Activated naive CD4-positive, alpha-beta T cell treated with anti-CD3 and anti-CD28 coated beads, Interleukin-2, amount 50 U/mL, for 24 hours (primary cell): Measurements from ENCODE around the gene CCDC6.

Source experiments
- H3K27ac Mint-ChIP-seq: one replicate; pipeline ENCODE4 v1.8.0; 2021; ENCODE audit warnings: mild to moderate bottlenecking, mixed read lengths
- H3K27me3 Mint-ChIP-seq: one replicate; pipeline ENCODE4 v1.8.0; 2021; ENCODE audit warnings: mixed read lengths
- H3K36me3 Mint-ChIP-seq: one replicate; pipeline ENCODE4 v1.8.0; 2021; ENCODE audit warnings: mixed read lengths
- H3K4me1 Mint-ChIP-seq: one replicate; pipeline ENCODE4 v1.8.0; 2021; ENCODE audit warnings: mixed read lengths
- H3K4me3 Mint-ChIP-seq: one replicate; pipeline ENCODE4 v1.8.0; 2021; ENCODE audit warnings: mild to moderate bottlenecking, mixed read lengths
- H3K9me3 Mint-ChIP-seq: one replicate; pipeline ENCODE4 v1.8.0; 2021; ENCODE audit warnings: mixed read lengths

The CCDC6 gene

DNA sequence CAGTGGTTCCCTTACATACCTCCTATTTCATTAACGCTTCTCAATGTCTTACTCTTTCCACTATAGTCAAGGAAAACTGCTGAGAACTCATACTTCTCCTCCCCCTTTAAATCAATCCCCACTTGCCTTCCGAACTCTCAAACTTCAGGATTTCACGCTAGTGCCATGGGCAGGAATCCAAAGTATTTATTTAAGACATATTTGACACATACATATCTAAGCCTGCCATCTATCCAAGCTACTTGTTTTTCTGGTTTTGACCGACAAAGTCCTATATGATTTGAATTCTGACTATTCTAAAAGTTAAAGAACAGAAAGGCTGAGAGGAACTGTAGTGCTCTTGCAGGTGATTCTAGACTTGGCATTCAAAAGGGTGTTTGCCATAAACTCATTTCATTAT is 51.8 kb downstream of the CCDC6 start:
- H3K4me3 Mint-ChIP-seq = no peak overlapping the region
- no peak overlapping the region for H3K27ac Mint-ChIP-seq
- peaks cover 58% of the 10 kb centered on the region for H3K4me1 Mint-ChIP-seq
- H3K9me3 Mint-ChIP-seq = no peaks in the 10 kb centered on the region
- no peaks in the 10 kb centered on the region for H3K27me3 Mint-ChIP-seq
- H3K36me3 Mint-ChIP-seq = peaks cover 22% of the 10 kb centered on the region

DNA sequence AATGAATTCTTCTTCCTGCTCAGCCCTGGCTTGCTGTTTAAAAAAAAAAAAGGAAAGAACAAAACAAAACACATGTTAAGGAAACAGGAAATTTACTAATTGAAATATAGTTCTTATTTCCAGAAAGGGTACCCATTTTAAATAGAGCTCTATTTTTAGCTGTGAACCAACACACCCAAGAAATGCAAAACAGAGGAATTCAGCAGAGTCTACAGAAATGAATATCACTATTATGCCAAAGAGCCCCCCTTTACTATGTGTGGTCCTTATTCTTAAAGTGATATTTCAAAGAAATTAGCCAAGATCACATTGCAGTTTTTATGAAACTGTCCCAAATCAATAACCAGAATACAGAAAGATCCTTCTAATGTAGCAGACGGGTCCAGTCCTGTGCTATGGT is 53.7 kb downstream of the CCDC6 start:
- Mint-ChIP-seq H3K27me3 (no peaks in the 10 kb centered on the region), H3K4me3 (no peak overlapping the region), H3K36me3 (peaks cover 21% of the 10 kb centered on the region), H3K4me1 (peaks cover 45% of the 10 kb centered on the region), H3K27ac (peak overlapping the region; percentile 33), H3K9me3 (no peaks in the 10 kb centered on the region)

DNA sequence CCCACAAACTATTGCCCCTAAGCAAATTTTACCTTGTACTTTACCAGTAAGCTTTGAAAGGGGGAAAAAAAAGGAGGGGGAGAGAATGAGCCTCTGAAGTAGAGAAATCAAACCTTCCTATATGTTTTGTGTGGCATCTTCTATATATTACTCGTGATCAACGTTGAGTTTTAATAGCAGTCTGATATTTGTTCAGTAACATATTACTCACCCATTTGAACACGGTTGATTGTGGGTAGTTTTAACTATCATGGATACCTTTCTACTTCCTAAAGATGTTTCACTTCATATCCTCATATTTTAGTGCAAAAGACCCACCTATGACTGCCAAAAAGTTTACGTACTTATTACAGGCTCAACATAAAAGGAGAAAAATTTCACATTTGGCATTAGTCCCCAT is 54.5 kb downstream of the CCDC6 start:
- Mint-ChIP-seq H3K27ac (no peak overlapping the region), H3K4me1 (peaks cover 40% of the 10 kb centered on the region), H3K9me3 (no peaks in the 10 kb centered on the region), H3K36me3 (peaks cover 24% of the 10 kb centered on the region), H3K27me3 (no peaks in the 10 kb centered on the region), H3K4me3 (no peak overlapping the region)

DNA sequence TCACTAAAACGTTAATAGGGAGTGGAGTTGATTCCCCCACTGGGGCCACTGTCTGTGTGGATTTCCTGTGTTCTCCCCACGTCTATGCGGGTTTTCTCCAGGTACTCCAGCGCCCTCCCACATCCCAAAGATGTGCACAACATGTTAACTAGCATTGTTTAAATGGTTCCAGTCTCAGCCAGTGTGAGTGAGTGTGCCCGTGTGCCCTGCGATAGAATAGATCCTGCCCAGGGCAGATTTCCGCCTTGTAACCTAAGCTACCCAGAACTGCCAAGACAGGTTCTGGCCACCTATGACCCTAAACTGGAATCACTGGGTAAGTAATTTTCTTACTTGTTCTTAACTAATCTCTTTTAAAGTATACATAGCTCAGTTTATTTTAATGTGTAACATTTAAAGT is 58.5 kb downstream of the CCDC6 start:
- Mint-ChIP-seq H3K27ac (no peak overlapping the region), H3K36me3 (peaks cover 35% of the 10 kb centered on the region)

DNA sequence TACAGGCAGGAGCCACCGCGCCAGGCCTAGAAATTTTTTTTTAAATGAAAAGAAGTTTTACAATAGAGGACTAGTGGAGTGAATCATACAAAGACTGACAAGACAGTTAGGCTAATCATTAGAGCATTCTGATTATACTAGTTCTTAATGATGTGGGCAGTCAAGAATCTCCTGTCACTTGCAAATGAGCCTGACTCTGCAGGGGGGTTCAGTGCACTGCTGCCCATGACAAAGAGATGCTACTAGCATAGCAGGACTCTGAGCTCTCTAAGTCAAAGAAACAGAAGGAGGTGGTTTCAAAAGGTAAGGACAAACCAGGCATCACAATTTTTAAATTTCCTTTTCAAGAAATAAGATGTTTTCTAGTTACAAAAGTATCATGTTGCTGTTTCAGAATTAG is 59.0 kb downstream of the CCDC6 start:
- Mint-ChIP-seq H3K4me1 (peaks cover 4% of the 10 kb centered on the region), H3K27ac (no peak overlapping the region), H3K36me3 (peaks cover 33% of the 10 kb centered on the region), H3K4me3 (no peak overlapping the region), H3K27me3 (no peaks in the 10 kb centered on the region), H3K9me3 (no peaks in the 10 kb centered on the region)

More for the DNA sequence above, 58.5 kb downstream of the CCDC6 start:
- Mint-ChIP-seq H3K4me3 (no peak overlapping the region), H3K9me3 (no peaks in the 10 kb centered on the region), H3K4me1 (peaks cover 10% of the 10 kb centered on the region), H3K27me3 (no peaks in the 10 kb centered on the region)

DNA sequence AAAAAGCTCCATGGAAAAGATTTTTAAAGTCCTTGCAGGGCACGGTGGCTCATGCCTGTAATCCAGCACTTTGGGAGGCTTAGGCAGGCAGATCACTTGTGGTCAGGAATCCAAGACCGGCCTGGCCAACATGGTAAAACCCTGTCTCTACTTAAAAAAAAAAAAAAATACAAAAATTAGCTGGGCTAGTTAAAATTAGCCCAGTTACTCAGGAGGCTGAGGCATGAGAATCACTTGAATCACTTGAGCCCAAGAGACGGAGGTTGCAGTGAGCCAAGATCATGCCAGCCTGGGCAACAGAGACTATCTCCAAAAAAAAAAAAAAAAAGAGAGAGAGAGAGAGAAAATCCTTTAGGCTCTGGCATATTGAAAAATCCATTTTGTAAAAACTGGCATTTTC is 61.9 kb downstream of the CCDC6 start:
- Mint-ChIP-seq H3K27me3 (no peaks in the 10 kb centered on the region), H3K4me3 (no peak overlapping the region), H3K36me3 (peaks cover 32% of the 10 kb centered on the region), H3K9me3 (no peaks in the 10 kb centered on the region), H3K4me1 (peaks cover 11% of the 10 kb centered on the region), H3K27ac (no peak overlapping the region)

DNA sequence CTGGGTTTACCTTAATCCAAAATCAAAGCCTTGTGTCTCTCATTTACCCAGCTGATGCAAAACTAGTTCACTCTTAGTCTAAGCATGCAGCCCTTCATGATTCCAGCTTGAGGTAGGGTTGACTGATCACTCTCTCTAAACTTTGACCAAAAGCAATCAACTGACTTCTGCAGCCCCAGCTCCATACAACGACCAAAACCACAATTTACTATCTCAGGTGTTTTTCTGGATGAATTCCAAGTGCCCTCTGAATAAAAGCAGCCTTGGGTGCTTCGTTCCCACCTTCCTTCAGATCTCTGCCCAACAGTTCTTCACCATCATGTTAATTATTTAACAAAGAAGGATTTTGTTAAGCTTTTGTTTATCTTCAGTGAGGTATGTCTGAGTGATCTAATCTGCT is 62.6 kb downstream of the CCDC6 start:
- Mint-ChIP-seq H3K4me3 (no peak overlapping the region), H3K9me3 (no peaks in the 10 kb centered on the region), H3K36me3 (peaks cover 32% of the 10 kb centered on the region), H3K27me3 (no peaks in the 10 kb centered on the region), H3K27ac (no peak overlapping the region), H3K4me1 (peaks cover 17% of the 10 kb centered on the region)

DNA sequence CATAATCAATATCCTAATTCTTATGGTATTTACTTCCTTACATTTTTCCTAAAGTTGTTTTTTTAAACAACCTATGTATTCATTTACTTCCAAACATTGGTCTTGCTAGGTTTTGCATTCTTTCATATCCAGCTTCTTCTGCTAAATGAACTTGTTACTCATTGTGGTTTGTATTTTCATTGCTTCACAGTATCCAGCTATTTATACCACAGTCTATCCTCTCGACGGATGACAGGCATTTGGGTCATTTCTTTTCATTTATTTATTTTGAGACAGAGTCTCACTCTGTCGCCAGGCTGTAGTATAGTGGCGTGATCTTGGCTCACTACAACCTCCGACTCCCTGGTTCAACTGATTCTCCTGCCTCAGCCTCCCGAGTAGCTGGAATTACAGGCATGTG is 66.8 kb downstream of the CCDC6 start:
- Mint-ChIP-seq H3K4me1 (peaks cover 41% of the 10 kb centered on the region), H3K36me3 (peaks cover 31% of the 10 kb centered on the region), H3K27me3 (no peaks in the 10 kb centered on the region), H3K4me3 (no peak overlapping the region), H3K9me3 (no peaks in the 10 kb centered on the region), H3K27ac (no peak overlapping the region)

DNA sequence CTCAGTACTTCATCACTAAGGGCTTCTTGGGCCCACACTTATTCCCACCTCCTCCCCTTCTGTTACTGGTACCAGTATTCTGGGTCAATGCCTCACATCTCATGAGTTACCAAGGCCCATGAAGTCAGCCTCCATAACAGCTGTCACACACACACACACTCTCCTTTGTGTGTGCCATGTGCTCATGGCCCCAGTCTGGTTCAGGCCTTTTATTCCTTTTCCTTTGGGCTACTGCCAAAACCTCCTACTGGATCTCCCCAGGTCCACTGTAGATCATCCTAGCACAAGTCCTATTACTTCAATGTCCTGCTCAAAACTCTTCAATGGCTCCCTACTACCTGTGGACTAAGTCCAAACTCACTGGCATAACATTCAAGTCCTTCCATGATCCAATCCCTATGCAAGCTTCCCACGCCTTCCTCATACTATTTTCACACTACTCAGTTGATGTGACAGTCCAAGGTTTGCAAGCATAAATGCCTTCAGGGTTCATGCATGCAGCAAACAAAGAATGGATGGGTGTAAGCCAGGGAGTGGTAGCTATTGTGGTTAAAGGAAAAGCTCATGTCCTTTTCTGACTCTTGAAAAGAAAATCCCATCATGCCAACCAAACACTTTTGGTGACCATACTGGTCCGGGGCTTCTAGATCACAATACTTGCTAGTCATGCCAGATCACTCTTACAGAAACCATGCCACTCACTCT is 68.1 kb downstream of the CCDC6 start:
- Mint-ChIP-seq H3K36me3 (peaks cover 23% of the 10 kb centered on the region), H3K27ac (peak overlapping the region; percentile 66)

DNA sequence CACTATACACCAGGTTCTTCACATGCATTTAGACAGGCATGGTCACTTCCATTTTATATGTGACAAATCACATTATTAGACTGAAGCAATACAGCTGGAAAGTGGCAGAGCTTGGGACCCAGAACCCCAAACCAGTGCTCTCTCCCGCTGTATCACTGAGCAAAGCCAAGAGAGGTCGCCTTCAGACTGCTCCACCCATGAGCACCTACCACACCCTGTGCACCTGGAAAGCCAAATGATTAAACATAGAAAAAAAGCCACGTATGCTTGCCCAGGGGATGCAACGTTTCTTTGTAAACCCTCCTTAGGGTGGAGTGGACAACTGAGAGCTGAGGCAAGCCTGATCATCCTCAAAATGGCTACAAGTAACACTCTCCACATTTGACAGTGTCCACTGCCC is 72.5 kb downstream of the CCDC6 start:
- Mint-ChIP-seq H3K27me3 (no peaks in the 10 kb centered on the region), H3K4me3 (no peak overlapping the region), H3K9me3 (no peaks in the 10 kb centered on the region), H3K27ac (no peak overlapping the region), H3K36me3 (peaks cover 21% of the 10 kb centered on the region), H3K4me1 (peaks cover 46% of the 10 kb centered on the region)

More for the DNA sequence above, 68.1 kb downstream of the CCDC6 start:
- no peaks in the 10 kb centered on the region for H3K9me3 Mint-ChIP-seq
- peaks cover 48% of the 10 kb centered on the region for H3K4me1 Mint-ChIP-seq
- no peak overlapping the region for H3K4me3 Mint-ChIP-seq
- no peaks in the 10 kb centered on the region for H3K27me3 Mint-ChIP-seq

DNA sequence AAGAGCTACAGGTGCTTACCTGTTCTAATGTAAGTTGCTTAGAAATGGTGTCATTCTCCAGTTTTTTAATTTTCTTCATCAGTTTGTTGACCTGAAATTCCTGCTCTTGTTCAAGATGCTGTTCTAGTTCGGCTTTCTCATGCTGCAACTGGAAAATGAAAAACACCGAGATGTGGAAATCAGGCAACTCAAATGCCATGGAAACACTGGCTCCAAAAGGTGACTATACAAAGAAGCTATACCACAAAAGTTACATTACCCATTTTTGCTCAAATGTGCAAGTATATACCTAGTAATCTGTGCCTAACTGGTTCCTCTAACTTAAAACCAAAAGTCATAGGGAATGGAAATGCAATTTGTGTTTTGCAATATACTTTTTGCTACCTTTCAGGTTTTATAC is 73.8 kb downstream of the CCDC6 start:
- peaks cover 35% of the 10 kb centered on the region for H3K4me1 Mint-ChIP-seq
- H3K27ac Mint-ChIP-seq = no peak overlapping the region
- peaks cover 14% of the 10 kb centered on the region for H3K36me3 Mint-ChIP-seq
- no peaks in the 10 kb centered on the region for H3K9me3 Mint-ChIP-seq
- H3K4me3 Mint-ChIP-seq = no peak overlapping the region
- H3K27me3 Mint-ChIP-seq = no peaks in the 10 kb centered on the region

DNA sequence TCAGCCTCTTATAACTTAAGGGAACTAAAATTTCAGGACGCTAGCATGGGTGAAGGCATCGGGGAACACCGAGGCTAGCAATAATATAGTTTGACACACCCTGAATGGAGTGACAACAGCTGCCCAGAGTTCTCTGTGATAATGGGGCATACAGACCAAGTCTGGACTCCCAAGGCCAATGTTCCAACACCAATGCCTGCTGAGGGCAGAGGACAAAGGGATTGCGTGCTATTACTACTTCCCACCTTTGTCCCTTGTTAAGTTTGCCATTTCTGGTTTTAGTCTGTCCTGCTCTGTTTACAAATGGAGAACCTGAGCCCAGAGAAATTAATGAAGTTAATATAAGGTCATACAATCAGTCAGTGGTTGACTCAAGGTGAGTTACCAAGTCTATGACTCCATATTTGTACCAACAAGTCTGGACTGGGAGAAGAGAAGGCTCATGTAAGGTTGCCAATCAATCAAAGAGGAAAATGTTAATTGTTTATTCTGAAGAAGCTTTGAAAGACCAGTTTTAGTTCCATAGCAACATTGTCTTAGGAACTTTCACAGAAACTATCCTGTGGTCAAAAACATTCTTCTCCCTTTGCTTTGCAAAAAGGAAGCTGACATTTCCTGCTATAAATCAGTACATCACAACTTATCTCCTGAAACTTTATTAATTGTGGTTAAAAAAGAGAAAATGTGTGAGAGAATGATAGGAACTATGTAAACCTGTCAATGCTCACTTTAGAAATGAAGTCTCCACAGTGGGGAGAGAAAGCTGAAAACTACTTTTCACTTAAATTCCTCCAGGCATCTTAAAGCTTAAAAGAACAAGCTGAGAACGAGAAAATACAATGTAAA is 74.5 kb downstream of the CCDC6 start:
- Mint-ChIP-seq H3K27ac (no peak overlapping the region), H3K27me3 (no peaks in the 10 kb centered on the region), H3K4me3 (no peak overlapping the region), H3K9me3 (no peaks in the 10 kb centered on the region), H3K36me3 (peaks cover 17% of the 10 kb centered on the region), H3K4me1 (peaks cover 33% of the 10 kb centered on the region)

DNA sequence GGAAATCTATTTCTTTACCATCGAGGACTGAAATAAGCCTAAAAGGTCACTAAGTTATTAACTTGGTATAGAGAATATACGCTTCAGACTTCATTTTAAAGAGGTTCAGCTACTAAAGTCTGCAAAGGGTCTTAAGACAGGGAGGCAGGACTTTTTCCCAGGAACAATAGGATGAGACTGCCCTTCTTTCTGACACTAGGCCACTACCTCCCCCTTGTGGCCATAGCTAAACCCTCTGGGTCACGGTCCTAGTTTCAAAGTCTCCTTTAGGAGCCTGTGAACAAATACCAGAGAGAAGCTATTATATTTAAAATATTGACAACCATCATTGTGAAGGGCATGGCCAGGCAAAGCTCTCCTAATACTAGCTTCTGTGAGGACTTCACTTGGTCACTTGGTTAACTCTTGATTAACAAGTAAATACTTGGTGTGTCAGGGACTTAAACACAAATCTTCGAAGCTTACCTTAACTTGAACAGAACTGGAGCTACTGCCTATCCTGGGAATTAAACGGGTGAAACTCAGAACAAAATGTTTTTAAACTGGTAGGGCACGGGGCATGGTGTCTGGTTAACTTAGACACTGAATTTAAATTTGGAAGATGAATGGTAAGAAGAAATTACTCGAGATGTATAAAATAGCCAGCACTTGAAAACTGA is 75.6 kb downstream of the CCDC6 start:
- Mint-ChIP-seq H3K9me3 (no peaks in the 10 kb centered on the region), H3K27ac (no peak overlapping the region), H3K4me1 (peaks cover 37% of the 10 kb centered on the region), H3K27me3 (no peaks in the 10 kb centered on the region), H3K4me3 (no peak overlapping the region), H3K36me3 (peaks cover 24% of the 10 kb centered on the region)

DNA sequence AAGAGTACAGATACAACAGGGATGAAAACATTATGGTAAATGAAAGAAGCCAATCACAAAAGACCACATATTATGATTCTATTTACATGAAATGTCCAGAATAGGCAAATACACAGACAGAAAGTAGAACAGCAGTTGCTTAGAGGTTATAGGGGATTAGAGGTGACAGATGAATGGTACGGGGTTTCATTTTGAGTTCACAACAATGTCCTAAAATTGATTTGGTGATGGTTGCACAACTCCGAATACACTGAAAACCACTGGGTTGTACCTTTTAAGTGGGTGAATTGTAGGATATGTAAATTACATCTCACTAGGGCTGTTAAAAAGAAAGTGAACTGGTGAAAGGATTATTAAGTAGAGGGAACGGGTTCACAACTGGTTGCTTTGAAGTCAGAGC is 76.8 kb downstream of the CCDC6 start:
- H3K27ac Mint-ChIP-seq = no peak overlapping the region
- peaks cover 26% of the 10 kb centered on the region for H3K4me1 Mint-ChIP-seq
- H3K4me3 Mint-ChIP-seq = no peak overlapping the region
- no peaks in the 10 kb centered on the region for H3K27me3 Mint-ChIP-seq
- no peaks in the 10 kb centered on the region for H3K9me3 Mint-ChIP-seq
- H3K36me3 Mint-ChIP-seq = peaks cover 26% of the 10 kb centered on the region

DNA sequence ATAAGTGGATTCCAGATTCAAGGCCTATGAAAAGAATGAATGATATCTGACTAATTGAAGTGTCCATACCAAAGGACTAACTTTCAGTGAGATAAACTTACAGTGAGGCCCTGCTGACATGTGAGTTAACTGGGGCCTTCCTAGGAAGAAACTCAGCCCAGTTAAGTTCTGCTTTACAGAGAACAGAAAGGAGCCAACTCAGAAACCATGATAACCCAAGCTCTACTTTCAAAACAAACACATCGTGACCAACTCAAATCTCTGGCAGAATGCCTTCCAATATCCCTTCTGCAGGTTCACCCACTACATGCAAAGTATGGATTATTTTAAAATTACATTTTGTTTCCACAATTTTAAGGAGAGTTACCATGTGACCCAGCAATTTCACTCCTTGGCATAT is 77.3 kb downstream of the CCDC6 start:
- no peak overlapping the region for H3K27ac Mint-ChIP-seq

DNA sequence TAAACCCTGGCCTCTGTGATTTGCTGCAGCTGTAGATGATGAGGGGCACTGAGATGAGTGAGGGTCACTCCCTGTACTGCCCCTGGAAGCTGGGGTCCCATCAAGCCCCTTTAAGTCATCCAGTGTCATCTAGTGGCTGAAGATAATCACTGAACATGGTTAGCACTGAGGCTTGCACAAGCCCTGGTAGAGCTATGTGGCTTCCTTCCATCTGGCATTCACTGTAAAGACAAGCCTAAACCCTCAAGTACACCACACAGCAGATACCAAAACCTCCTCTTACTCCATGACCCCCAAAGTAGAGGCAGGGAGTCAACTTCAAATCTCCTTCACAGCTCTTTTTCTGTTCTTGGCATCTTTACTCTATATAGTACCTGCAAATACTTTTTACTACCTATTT is 80.4 kb downstream of the CCDC6 start:
- Mint-ChIP-seq H3K9me3 (no peaks in the 10 kb centered on the region), H3K36me3 (peaks cover 20% of the 10 kb centered on the region), H3K4me1 (peaks cover 28% of the 10 kb centered on the region), H3K27ac (no peak overlapping the region), H3K4me3 (no peak overlapping the region), H3K27me3 (no peaks in the 10 kb centered on the region)

More for the DNA sequence above, 77.3 kb downstream of the CCDC6 start:
- Mint-ChIP-seq H3K27me3 (no peaks in the 10 kb centered on the region), H3K9me3 (no peaks in the 10 kb centered on the region), H3K4me1 (peaks cover 24% of the 10 kb centered on the region), H3K4me3 (no peak overlapping the region), H3K36me3 (peaks cover 27% of the 10 kb centered on the region)
